ENCODE data around the gene KCND1.

Gene KCND1

GRCh38 chrX:48937054-48937907, 34.4 kb downstream of the KCND1 start:
- no peak for DNase-seq

- no peak for DNase-seq
Observed at GRCh38 chrX:48936429-48937053, 35.1 kb downstream of the KCND1 start.

GRCh38 chrX:48935301-48935670, 36.4 kb downstream of the KCND1 start:
- DNase-seq = no peak

- no peak for DNase-seq
Observed at GRCh38 chrX:48934581-48935300, 36.9 kb downstream of the KCND1 start.

- no peak for DNase-seq
Observed at GRCh38 chrX:48933757-48934156, 37.9 kb downstream of the KCND1 start.

- DNase-seq = no peak
Observed at GRCh38 chrX:48927736-48928382, 43.8 kb downstream of the KCND1 start.

- DNase-seq = no peak
Observed at GRCh38 chrX:48927123-48927522, 44.5 kb downstream of the KCND1 start.

GRCh38 chrX:48924270-48924669, 47.4 kb downstream of the KCND1 start:
- no peak for DNase-seq

GRCh38 chrX:48923771-48924170, 47.9 kb downstream of the KCND1 start:
- DNase-seq = no peak

- DNase-seq = no peak
Observed at GRCh38 chrX:48920718-48921104, 50.9 kb downstream of the KCND1 start.

GRCh38 chrX:48919947-48920717, 51.5 kb downstream of the KCND1 start:
- no peak for DNase-seq

GRCh38 chrX:48919360-48919841, 52.2 kb downstream of the KCND1 start:
- DNase-seq = no peak

- peak; percentile 75 for DNase-seq
Observed at GRCh38 chrX:48918643-48919340, 52.9 kb downstream of the KCND1 start, which contains the start of gene PIM2. PIM2 (minus strand) TSS chrX:48919024; CDS start chrX:48918834, 190 bp downstream.

GRCh38 chrX:48918301-48918642, 53.4 kb downstream of the KCND1 start:
- DNase-seq = no peak

GRCh38 chrX:48917139-48918001, 54.3 kb downstream of the KCND1 start:
- DNase-seq = peak; percentile 70

- no peak for DNase-seq
Observed at GRCh38 chrX:48914593-48915493, 56.8 kb downstream of the KCND1 start.

- no peak for DNase-seq
Observed at GRCh38 chrX:48913605-48914366, 57.9 kb downstream of the KCND1 start.

GRCh38 chrX:48911412-48912182, 60.0 kb downstream of the KCND1 start, which contains the start of gene SLC35A2:
SLC35A2 (minus strand) TSS chrX:48911646; CDS start chrX:48911636, 10 bp downstream.
- DNase-seq = peak; percentile 75

All from kidney glomerular epithelial cell (primary cell).